Endothelial cell of umbilical vein (primary cell): Measurements from ENCODE around the gene GPSM1. TPM values are rescaled to one million over a fixed set of nuclear protein-coding genes. Genes with fewer than 3 reads are reported as not detected.

Experiments used
- BruUV-seq: library from RNA; stranded (reverse); fragments of 400-500 nt; replicated peaks from 2 replicates; lab custom pipeline; 2021; lab: Mats Ljungman, UMichigan
- CTCF ChIA-PET: fragments of 300-600, 350-600 bp; sonication (Branson Sonifier 250); formaldehyde crosslinking; loops from one replicate; lab custom pipeline; 2021; ENCODE audit warnings: antibody characterized with exemption, inconsistent platforms; lab: Charles Lee
- POLR2A ChIA-PET: fragments of 300-600, 350-600 bp; sonication (Branson Sonifier 250); formaldehyde crosslinking; loops from one replicate; lab custom pipeline; 2021; ENCODE audit warnings: antibody characterized with exemption, inconsistent platforms; lab: Charles Lee
- DNase-seq: peaks from one replicate; pipeline ENCODE4 v3.0.0-alpha.2; 2011; ENCODE audit warnings: low read depth, low spot score
- FAIRE-seq: peaks from 2 replicates; lab custom pipeline; 2011; peaks lifted over from hg19 to GRCh38; lab: Jason Lieb, UNC
- H2AFZ ChIP-seq: 2 replicates; pipeline ENCODE4 v1.6.0; 2012; ENCODE audit warnings: low read depth, low read length, control low read depth, inconsistent platforms
- H3K27ac ChIP-seq: 2 replicates; pipeline ENCODE4 v1.5.1; 2011; ENCODE audit warnings: low read depth, mild to moderate bottlenecking, control low read depth, low read length, moderate library complexity; ENCODE audit not compliant: insufficient read depth
- H3K27me3 ChIP-seq, 2 experiments: 2 replicates each; pipeline versions ENCODE4 v1.6.0 to v1.6.1; 2011; ENCODE audit warnings: low read length in 2 of 2, mixed read lengths in 1 of 2; ENCODE audit not compliant: control insufficient read depth in 2 of 2, insufficient read depth in 2 of 2
- H3K36me3 ChIP-seq, 2 experiments: 2 replicates in 1 of 2; 3 replicates in 1 of 2; pipeline ENCODE4 v1.5.1; 2011; ENCODE audit warnings: low read length in 2 of 2, mild to moderate bottlenecking in 1 of 2, moderate library complexity in 1 of 2; ENCODE audit not compliant: control insufficient read depth in 2 of 2, insufficient read depth in 2 of 2; ENCODE audit errors: extremely low read depth in 1 of 2
- H3K4me1 ChIP-seq: 3 replicates; pipeline ENCODE4 v1.5.1; 2011; ENCODE audit warnings: mild to moderate bottlenecking, low read length; ENCODE audit not compliant: control insufficient read depth, insufficient read depth; ENCODE audit errors: extremely low read depth
- H3K4me2 ChIP-seq: 2 replicates; pipeline ENCODE4 v1.6.1; 2011; ENCODE audit warnings: low read length, control low read depth, mixed read lengths; ENCODE audit not compliant: insufficient read depth
- H3K4me3 ChIP-seq, 3 experiments: fragments of 200-600 bp in 1 of 3; sonication (generic), shearing (Covaris generic) in 1 of 3; replicated peaks in 1 of 3; 2 replicates each; pipeline ENCODE4 v1.5.1; 2011 to 2016; ENCODE audit warnings: control low read depth in 3 of 3, low read length in 3 of 3, mild to moderate bottlenecking in 2 of 3, inconsistent platforms in 1 of 3, low read depth in 1 of 3, moderate library complexity in 1 of 3; ENCODE audit not compliant: insufficient read depth in 1 of 3
- H3K79me2 ChIP-seq: 2 replicates; pipeline ENCODE4 v1.6.0; 2012; ENCODE audit warnings: low read length, inconsistent platforms; ENCODE audit not compliant: control insufficient read depth, insufficient read depth
- H3K9ac ChIP-seq: replicated peaks from 2 replicates; pipeline ENCODE3; 2011; ENCODE audit warnings: low read length, control low read depth; ENCODE audit not compliant: insufficient read depth; ENCODE audit errors: extremely low read depth
- H3K9me1 ChIP-seq: replicated peaks from 3 replicates; pipeline ENCODE4 v1.6.0; 2011; ENCODE audit warnings: mild to moderate bottlenecking, low read length; ENCODE audit not compliant: control insufficient read depth, insufficient read depth; ENCODE audit errors: extremely low read depth
- H3K9me3 ChIP-seq: replicated peaks from 2 replicates; pipeline ENCODE4 v1.5.1; 2012; ENCODE audit warnings: low read length, inconsistent platforms; ENCODE audit not compliant: control insufficient read depth, insufficient read depth
- H4K20me1 ChIP-seq: replicated peaks from 2 replicates; pipeline ENCODE3; 2011; ENCODE audit warnings: mild to moderate bottlenecking, low read length; ENCODE audit not compliant: control insufficient read depth, insufficient read depth; ENCODE audit errors: extremely low read depth
- EZH2 ChIP-seq: IDR thresholded peaks from 2 replicates; pipeline ENCODE4 v1.6.1; 2012; ENCODE audit warnings: borderline replicate concordance, low read depth, mild to moderate bottlenecking, moderate library complexity, low read length, inconsistent platforms; ENCODE audit not compliant: severe bottlenecking
- FOS ChIP-seq: IDR thresholded peaks from 2 replicates; pipeline ENCODE4 v1.6.1; 2011; ENCODE audit warnings: mild to moderate bottlenecking, low read length, moderate library complexity, borderline replicate concordance; ENCODE audit not compliant: insufficient read depth
- GATA2 ChIP-seq: IDR thresholded peaks from 2 replicates; pipeline ENCODE4 v1.7.0; 2011; ENCODE audit warnings: low read depth, mild to moderate bottlenecking, moderate library complexity, mixed read lengths, low read length; ENCODE audit not compliant: insufficient read length, insufficient read depth
- JUN ChIP-seq: IDR thresholded peaks from 2 replicates; pipeline ENCODE4 v1.6.1; 2011; ENCODE audit warnings: borderline replicate concordance, low read depth; ENCODE audit not compliant: insufficient read length, insufficient read depth
- MYC ChIP-seq: IDR thresholded peaks from one replicate; pipeline ENCODE4 v1.6.1; 2011; ENCODE audit warnings: mild to moderate bottlenecking, low read depth, low read length
- POLR2A ChIP-seq: IDR thresholded peaks from 2 replicates; pipeline ENCODE4 v1.6.1; 2012; ENCODE audit warnings: low read depth, mild to moderate bottlenecking, control low read depth, low read length
- POLR2AphosphoS5 ChIP-seq: IDR thresholded peaks from 2 replicates; pipeline ENCODE4 v1.6.1; 2012; ENCODE audit warnings: low read depth, mild to moderate bottlenecking, control low read depth, low read length, moderate library complexity; ENCODE audit not compliant: insufficient read depth
- dilution Hi-C: fragments of 300-500 bp; cut with MboI; formaldehyde crosslinking; loops from one replicate; pipeline ENCODE4 v1.15.0; 2019; ENCODE audit warnings: low sequenced_read_pairs; ENCODE audit not compliant: extremely low pct_ligation_motif_present
- intact Hi-C: fragments of 100-400 bp; cut with micrococcal nuclease; formaldehyde crosslinking; loops from one replicate; pipeline ENCODE4 v1.10.0; 2022
- polyA plus RNA-seq, 4 experiments: library from polyadenylated mRNA; depleted of rRNA in 3 of 4; stranded (reverse) in 3 of 4; unstranded in 1 of 4; fragments of >200 nt; gene quantifications; 2 replicates each; pipeline versions ENCODE4 v1.2.1 to v1.2.3, GENCODE V29; 2011 to 2012; ENCODE audit warnings: missing spikeins in 1 of 4
- total RNA-seq: library from RNA; stranded (reverse); gene quantifications from 2 replicates; pipeline ENCODE4 v1.2.3, GENCODE V29; 2021
- TF ChIP-seq, protein P1 (sequence below): IDR thresholded peaks from 2 replicates; pipeline ENCODE4 v1.6.1; 2011; ENCODE audit not compliant: insufficient read depth, insufficient read length
- TF ChIP-seq, protein P2 (sequence below), 2 donors: IDR thresholded peaks; 1 replicate in 1 of 2; 2 replicates in 1 of 2; pipeline ENCODE4 v1.5.1; 2011; ENCODE audit warnings: low read length in 2 of 2, mild to moderate bottlenecking in 2 of 2, moderate library complexity in 2 of 2, control low read depth in 1 of 2, inconsistent platforms in 1 of 2, low read depth in 1 of 2; ENCODE audit not compliant: insufficient read depth in 1 of 2; ENCODE audit errors: extremely low read depth in 1 of 2

GPSM1 gene
- total and polyA plus RNA-seq, 2 donors (not counting 3 experiments of a cell fraction or from before 2014, with no cell fraction given), result 34.6 to 47.1 TPM

DNA sequence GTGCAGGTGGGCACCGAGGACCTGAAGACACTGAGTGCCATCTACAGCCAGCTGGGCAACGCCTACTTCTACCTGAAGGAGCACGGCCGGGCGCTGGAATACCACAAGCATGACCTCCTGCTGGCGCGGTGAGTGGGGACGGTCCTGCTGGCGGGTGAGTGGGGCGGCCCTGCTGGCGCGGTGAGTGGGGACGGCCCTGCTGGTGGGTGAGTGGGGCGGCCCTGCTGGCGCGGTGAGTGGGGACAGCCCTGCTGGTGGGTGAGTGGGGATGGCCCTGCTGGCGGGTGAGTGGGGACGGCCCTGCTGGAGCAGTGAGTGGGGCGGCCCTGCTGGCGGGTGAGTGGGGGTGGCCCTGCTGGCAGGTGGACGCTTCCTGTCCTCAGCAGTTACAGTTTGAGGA lies 7.2 kb downstream of the GPSM1 start:
- H4K20me1 ChIP-seq, result no peaks in the 10 kb centered on the region
- dilution Hi-C loops (no loop called here), intact Hi-C loops (no loop called here)
- FAIRE-seq (no peak), DNase-seq (no peak)
- no peaks in the 10 kb centered on the region for H3K4me1 ChIP-seq
- H3K36me3 ChIP-seq, result peaks cover 2 to 29% of the 10 kb centered on the region in 2 experiments
- CTCF ChIA-PET, result no interaction called here
- H3K27ac ChIP-seq, result no peak overlapping the region
- no peak overlapping the region for H3K9ac ChIP-seq
- H2AFZ ChIP-seq, result no peak overlapping the region
- BruUV-seq, result no TSS peak
- H3K9me1 ChIP-seq, result no peaks in the 10 kb centered on the region
- H3K27me3 ChIP-seq, result no peaks in the 10 kb centered on the region
- POLR2A ChIA-PET, result no interaction called here
- H3K4me3 ChIP-seq, result no peak overlapping the region
- no peak overlapping the region for H3K4me2 ChIP-seq
- H3K9me3 ChIP-seq, result no peaks in the 10 kb centered on the region
- TF ChIP-seq EZH2 (no peak), POLR2AphosphoS5 (no peak), FOS (no peak), GATA2 (no peak), MYC (no peak), JUN (no peak), POLR2A (no peak)
- TF ChIP-seq, protein P1, sequence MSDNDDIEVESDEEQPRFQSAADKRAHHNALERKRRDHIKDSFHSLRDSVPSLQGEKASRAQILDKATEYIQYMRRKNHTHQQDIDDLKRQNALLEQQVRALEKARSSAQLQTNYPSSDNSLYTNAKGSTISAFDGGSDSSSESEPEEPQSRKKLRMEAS, result no peak
- TF ChIP-seq, protein P2, sequence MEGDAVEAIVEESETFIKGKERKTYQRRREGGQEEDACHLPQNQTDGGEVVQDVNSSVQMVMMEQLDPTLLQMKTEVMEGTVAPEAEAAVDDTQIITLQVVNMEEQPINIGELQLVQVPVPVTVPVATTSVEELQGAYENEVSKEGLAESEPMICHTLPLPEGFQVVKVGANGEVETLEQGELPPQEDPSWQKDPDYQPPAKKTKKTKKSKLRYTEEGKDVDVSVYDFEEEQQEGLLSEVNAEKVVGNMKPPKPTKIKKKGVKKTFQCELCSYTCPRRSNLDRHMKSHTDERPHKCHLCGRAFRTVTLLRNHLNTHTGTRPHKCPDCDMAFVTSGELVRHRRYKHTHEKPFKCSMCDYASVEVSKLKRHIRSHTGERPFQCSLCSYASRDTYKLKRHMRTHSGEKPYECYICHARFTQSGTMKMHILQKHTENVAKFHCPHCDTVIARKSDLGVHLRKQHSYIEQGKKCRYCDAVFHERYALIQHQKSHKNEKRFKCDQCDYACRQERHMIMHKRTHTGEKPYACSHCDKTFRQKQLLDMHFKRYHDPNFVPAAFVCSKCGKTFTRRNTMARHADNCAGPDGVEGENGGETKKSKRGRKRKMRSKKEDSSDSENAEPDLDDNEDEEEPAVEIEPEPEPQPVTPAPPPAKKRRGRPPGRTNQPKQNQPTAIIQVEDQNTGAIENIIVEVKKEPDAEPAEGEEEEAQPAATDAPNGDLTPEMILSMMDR (IDR thresholded peaks at IDR 0.05; ENCODE audit: extremely low read depth in 1 of 2, insufficient read depth in 1 of 2, low read depth in 1 of 2, low read length in 2 of 2), result no peak
- H3K79me2 ChIP-seq, result peaks cover 23% of the 10 kb centered on the region
